Right lobe of liver (tissue), 6 donors: ENCODE data around the gene RERE. TPM values are rescaled to one million over a fixed set of nuclear protein-coding genes. Genes with fewer than 3 reads are reported as not detected.

Experiments
- ATAC-seq, 4 donors: fragments of 200-7000 bp; cut with Tn5 transposase; one replicate each; pipeline ENCODE4 v1.9.1; 2020; ENCODE audit warnings: mild to moderate bottlenecking in 4 of 4, moderate library complexity in 4 of 4
- DNase-seq, 3 donors: peaks; one replicate each; pipeline ENCODE4 v3.0.0-alpha.2; 2020
- H3K27ac ChIP-seq, 3 donors: fragments of 200-600 bp; one replicate each; pipeline ENCODE4 v1.8.0; 2022
- H3K27me3 ChIP-seq, 2 donors: fragments of 200-600 bp; one replicate each; pipeline ENCODE4 v1.8.0; 2022
- H3K36me3 ChIP-seq, 4 donors: fragments of 200-600 bp; sonication (generic) in 1 of 4; one replicate each; pipeline versions ENCODE4 v1.5.1 to v1.8.0; 2017 to 2022; ENCODE audit warnings: control low read depth in 1 of 4
- H3K4me1 ChIP-seq, 4 donors: fragments of 200-600 bp; sonication (generic) in 1 of 4; one replicate each; pipeline versions ENCODE4 v1.5.1 to v1.8.0; 2017 to 2022; ENCODE audit warnings: control low read depth in 1 of 4
- H3K4me3 ChIP-seq, 3 donors: fragments of 200-600 bp; one replicate each; pipeline ENCODE4 v1.8.0; 2022
- H3K9me3 ChIP-seq, 4 donors: fragments of 200-600 bp; sonication (generic) in 1 of 4; one replicate each; pipeline versions ENCODE4 v1.5.1 to v1.8.0; 2017 to 2022; ENCODE audit warnings: control low read depth in 1 of 4
- POLR2A ChIP-seq: fragments of 450-650 bp; IDR thresholded peaks from one replicate; pipeline ENCODE4 v1.6.1; 2017; ENCODE audit warnings: antibody characterized with exemption, mild to moderate bottlenecking
- WGBS: methylation state at CpG from one replicate; pipeline ENCODE4 v1.1.6; 2018; ENCODE audit warnings: low coverage, low lambda C conversion rate; ENCODE audit not compliant: insufficient coverage; ENCODE audit errors: missing lambda C conversion rate; 5-methylcytosine and 5-hydroxymethylcytosine counted together
- intact Hi-C, 2 donors: fragments of 100-400 bp; cut with DNase I; formaldehyde crosslinking; loops; one replicate each; pipeline versions ENCODE4 v1.11.2 to v1.14.1; 2022
- total RNA-seq, 6 experiments: library from RNA; depleted of rRNA in 2 of 6; stranded (reverse); fragments of >200 nt in 2 of 6; fragmentation: NEBNext Ultra II Directional in 3 of 6; extraction: Animal tissue kit (Norgen Biotek cat#: 25700) in 3 of 6; gene quantifications; one replicate each; pipeline versions ENCODE4 v1.1.0 to v1.2.4, GENCODE V29; 2016 to 2023
- TF ChIP-seq, protein P1 (sequence below), 4 donors: fragments of 200-600 bp in 3 of 4; fragments of 450-650 bp in 1 of 4; IDR thresholded peaks; one replicate each; pipeline versions ENCODE4 v1.5.1 to v1.8.0; 2016 to 2022; ENCODE audit warnings: antibody characterized with exemption in 4 of 4, mild to moderate bottlenecking in 2 of 4
- donor health status: DM: no; HTN: yes; CAD: no.
- donor health status: DM: no; HTN: no; CAD: no.
- donor health status: DM: no; HTN: no; CAD: no.
- donor health status: DM: no; HTN: yes; CAD: no.
- donor health status: DM: no; HTN: yes; CAD: no.

The RERE gene
- total RNA-seq, 6 experiments from 2014 or later, result 17.5 to 38.4 (median 25.0) TPM

DNA sequence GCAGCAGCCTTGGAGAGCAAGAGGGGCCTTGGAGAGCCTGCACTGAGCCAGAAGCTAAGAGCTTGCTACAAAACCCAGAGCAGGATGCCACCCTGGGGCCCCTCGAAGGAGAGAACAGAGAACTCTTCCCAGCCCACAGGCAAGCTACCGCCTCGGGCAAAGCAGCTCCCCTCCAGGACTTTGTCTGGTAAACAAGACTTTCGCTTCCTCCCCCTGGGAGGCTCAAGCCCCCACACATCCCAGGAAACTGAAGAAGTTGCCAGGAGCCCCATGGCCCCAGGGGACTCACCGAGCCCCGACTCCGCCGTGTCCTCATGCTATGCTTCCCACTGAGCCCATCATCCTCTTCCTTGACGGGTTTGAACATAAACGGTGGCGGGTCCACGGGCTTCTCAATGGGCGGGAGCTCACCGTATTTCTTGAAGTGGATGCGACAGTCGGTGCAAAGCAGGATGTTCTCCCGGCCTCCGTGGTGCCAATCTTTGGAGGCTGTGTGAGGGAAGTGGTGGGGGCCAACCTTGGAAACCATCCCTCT is 453.6 kb downstream of the RERE start:
- H3K9me3 ChIP-seq, result no peaks in the 10 kb centered on the region
- 64% methylated on average over 6 of the region's 18 CpGs for WGBS
- H3K4me3 ChIP-seq, result no peak overlapping the region
- H3K36me3 ChIP-seq, result peaks cover 0 to 64% (median 32%) of the 10 kb centered on the region in 4 donors
- H3K27me3 ChIP-seq, result no peaks in the 10 kb centered on the region
- H3K27ac ChIP-seq, result peak overlapping the region in 1 of 3 donors; percentile 29
- no peak for TF ChIP-seq POLR2A
- TF ChIP-seq, protein P1, sequence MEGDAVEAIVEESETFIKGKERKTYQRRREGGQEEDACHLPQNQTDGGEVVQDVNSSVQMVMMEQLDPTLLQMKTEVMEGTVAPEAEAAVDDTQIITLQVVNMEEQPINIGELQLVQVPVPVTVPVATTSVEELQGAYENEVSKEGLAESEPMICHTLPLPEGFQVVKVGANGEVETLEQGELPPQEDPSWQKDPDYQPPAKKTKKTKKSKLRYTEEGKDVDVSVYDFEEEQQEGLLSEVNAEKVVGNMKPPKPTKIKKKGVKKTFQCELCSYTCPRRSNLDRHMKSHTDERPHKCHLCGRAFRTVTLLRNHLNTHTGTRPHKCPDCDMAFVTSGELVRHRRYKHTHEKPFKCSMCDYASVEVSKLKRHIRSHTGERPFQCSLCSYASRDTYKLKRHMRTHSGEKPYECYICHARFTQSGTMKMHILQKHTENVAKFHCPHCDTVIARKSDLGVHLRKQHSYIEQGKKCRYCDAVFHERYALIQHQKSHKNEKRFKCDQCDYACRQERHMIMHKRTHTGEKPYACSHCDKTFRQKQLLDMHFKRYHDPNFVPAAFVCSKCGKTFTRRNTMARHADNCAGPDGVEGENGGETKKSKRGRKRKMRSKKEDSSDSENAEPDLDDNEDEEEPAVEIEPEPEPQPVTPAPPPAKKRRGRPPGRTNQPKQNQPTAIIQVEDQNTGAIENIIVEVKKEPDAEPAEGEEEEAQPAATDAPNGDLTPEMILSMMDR (IDR thresholded peaks at IDR 0.05), result no peak
- ATAC-seq, result no peak
- H3K4me1 ChIP-seq, result peaks cover 0 to 43% (median 18%) of the 10 kb centered on the region in 4 donors
- intact Hi-C loops, result no loop called here
- DNase-seq, result no peak

DNA sequence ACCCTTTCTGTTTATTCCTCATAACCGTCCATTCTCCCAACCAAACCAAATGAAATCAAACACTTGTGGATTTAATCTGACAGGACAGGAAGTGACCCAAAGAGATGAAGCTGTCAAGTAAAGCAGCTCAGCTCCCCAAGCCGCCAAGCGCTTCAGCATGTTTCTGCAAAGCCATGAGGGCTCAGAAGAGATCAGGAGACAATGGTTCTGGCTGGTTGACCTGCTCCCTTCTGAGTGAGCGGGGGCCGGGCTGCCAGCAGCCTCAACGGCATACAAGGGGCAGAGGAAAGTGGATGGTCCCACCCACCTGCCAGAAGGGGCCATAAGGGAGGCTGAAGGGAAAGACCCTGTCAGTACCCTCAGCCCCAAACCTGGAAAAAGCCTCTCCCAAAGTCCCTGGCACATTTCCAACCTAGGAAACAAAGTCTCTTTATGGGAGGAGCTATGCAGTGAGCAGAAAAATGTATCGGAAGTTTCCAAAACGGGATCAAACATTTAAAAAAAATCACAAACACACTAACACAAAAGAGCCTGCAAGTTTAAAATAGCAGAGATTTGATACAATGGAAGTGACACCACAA is 454.2 kb downstream of the RERE start:
- 54% methylated on average over 7 of the region's 8 CpGs for WGBS
- Histone ChIP-seq H3K4me3 (no peak overlapping the region), H3K27ac (peak overlapping the region in 1 of 3 donors; percentile 29), H3K27me3 (no peaks in the 10 kb centered on the region), H3K36me3 (peaks cover 0 to 70% (median 34%) of the 10 kb centered on the region in 4 donors), H3K4me1 (peaks cover 0 to 38% (median 15%) of the 10 kb centered on the region in 4 donors), H3K9me3 (no peaks in the 10 kb centered on the region)
- no peak for DNase-seq
- intact Hi-C loops, result no loop called here
- TF ChIP-seq, protein P1 (IDR thresholded peaks at IDR 0.05), result no peak
- no peak for TF ChIP-seq POLR2A
- ATAC-seq, result no peak

DNA sequence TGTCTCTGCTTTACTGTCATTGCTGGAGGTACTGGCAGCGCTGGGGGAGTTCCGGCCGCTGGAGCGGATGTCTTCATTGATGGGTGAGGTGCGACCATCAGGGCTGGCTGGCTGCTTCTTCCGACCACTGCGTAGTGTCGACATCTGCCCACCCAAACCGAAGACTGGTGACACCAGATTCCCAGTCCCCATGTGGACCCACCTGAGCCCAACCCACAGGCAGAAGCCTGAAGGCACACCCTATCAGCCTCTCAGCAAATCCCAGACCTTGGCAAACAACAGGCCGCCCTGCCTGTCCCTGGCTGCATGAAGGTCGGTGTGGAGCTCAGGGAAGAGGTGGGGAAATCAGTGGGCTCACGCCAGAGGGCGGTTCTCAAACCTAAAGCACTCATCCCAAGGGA is 454.7 kb downstream of the RERE start:
- Histone ChIP-seq H3K4me1 (peaks cover 0 to 32% (median 12%) of the 10 kb centered on the region in 4 donors), H3K9me3 (no peaks in the 10 kb centered on the region), H3K36me3 (peaks cover 0 to 76% (median 37%) of the 10 kb centered on the region in 4 donors), H3K27me3 (no peaks in the 10 kb centered on the region), H3K27ac (no peak overlapping the region), H3K4me3 (no peak overlapping the region)
- DNase-seq (no peak), ATAC-seq (no peak)
- TF ChIP-seq, protein P1 (IDR thresholded peaks at IDR 0.05), result no peak
- 99% methylated on average over 8 of the region's 13 CpGs for WGBS
- intact Hi-C loops, result no loop called here

DNA sequence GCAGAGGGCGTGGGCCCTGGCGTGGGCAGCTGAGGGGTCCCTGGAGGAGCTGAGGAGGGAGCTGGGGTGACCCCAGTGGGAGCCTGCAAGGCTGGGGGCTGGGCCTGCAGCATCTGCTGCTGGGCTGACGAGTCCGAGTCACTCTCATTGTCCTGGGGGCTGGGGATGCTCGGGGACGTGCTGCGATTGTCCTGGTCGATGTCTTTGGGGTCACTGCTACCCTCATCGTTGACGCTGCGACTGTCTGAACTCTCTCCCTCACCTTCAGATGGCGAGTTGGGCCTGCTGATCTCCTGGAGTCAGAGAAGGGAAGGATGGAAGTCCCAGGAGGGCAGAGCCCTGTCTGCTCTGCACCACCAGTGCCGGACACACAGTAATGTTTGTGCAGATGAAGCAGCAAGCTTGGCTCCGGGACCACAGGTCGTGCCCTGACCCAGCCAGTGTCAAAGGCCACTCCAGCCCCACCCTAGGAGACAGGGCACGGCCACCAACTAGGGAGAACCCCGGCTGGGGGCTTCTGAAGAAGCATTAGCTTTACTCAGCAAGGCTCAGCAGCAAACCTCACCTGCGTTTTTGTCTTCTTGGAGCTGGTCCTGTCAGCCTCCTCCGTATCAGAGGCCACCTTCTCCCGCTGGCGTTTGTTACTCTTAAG is 456.1 kb downstream of the RERE start:
- Histone ChIP-seq H3K9me3 (no peaks in the 10 kb centered on the region), H3K27ac (no peak overlapping the region), H3K4me3 (no peak overlapping the region), H3K27me3 (no peaks in the 10 kb centered on the region), H3K36me3 (peaks cover 0 to 81% (median 41%) of the 10 kb centered on the region in 4 donors), H3K4me1 (peaks cover 0 to 24% (median 9%) of the 10 kb centered on the region in 4 donors)
- ATAC-seq, result peak; percentile 32 to 59 (median 38)
- peak in 1 of 3 donors; percentile 54 for DNase-seq
- 80% methylated on average over 1 of the region's 21 CpGs for WGBS
- no peak for TF ChIP-seq POLR2A
- TF ChIP-seq, protein P1 (IDR thresholded peaks at IDR 0.05), result no peak
- intact Hi-C loops, result no loop called here
